Measurements from ENCODE around the gene AGFG2. TPM values are rescaled to one million over a fixed set of nuclear protein-coding genes. Genes with fewer than 3 reads are reported as not detected.

AGFG2 gene
- total RNA-seq, 1 donor from 2014 or later, result 6.2 TPM

GRCh38 chr7:100556541-100556940 lies 17.5 kb downstream of the AGFG2 start:
- no peaks in the 10 kb centered on the region for H4K20me1 ChIP-seq (ENCODE audit: insufficient read depth, low read length)
- no peaks in the 10 kb centered on the region for H3K9me3 Mint-ChIP-seq (ENCODE audit: unreplicated experiment)
- H3K4me1 ChIP-seq (ENCODE audit: insufficient read depth, low read length), result no peaks in the 10 kb centered on the region
- H3K27me3 Mint-ChIP-seq (ENCODE audit: low read depth, unreplicated experiment), result no peaks in the 10 kb centered on the region
- no peak overlapping the region for H3K4me3 Mint-ChIP-seq (ENCODE audit: unreplicated experiment)
- FAIRE-seq (no peak), DNase-seq (ENCODE audit: low read depth) (peak; percentile 49)
- H3K79me2 ChIP-seq (ENCODE audit: insufficient read depth, low read length), result no peaks in the 10 kb centered on the region
- H3K36me3 Mint-ChIP-seq (ENCODE audit: low read depth, unreplicated experiment), result peaks cover 4% of the 10 kb centered on the region
- H3K27ac Mint-ChIP-seq (ENCODE audit: unreplicated experiment), result no peak overlapping the region
- no peak overlapping the region for H2AFZ ChIP-seq (ENCODE audit: low read depth, low read length)
- no peak overlapping the region for H3K27ac ChIP-seq (ENCODE audit: low read depth, low read length)
- no peaks in the 10 kb centered on the region for H3K9me3 ChIP-seq (ENCODE audit: insufficient read depth, low read depth, low read length)
- H3K4me2 ChIP-seq (ENCODE audit: low read length), result no peak overlapping the region
- H3K4me1 Mint-ChIP-seq (ENCODE audit: low read depth, unreplicated experiment), result no peaks in the 10 kb centered on the region
- H3K9ac ChIP-seq (ENCODE audit: low read length), result no peak overlapping the region
- peaks cover 5% of the 10 kb centered on the region for H3K36me3 ChIP-seq (ENCODE audit: insufficient read depth, low read length)
- no peaks in the 10 kb centered on the region for H3K27me3 ChIP-seq (ENCODE audit: insufficient read depth, low read length)
- no peak overlapping the region for H3K4me3 ChIP-seq (ENCODE audit: insufficient read depth, low read depth, low read length)
- TF ChIP-seq CTCF (IDR thresholded peaks at IDR 0.05; ENCODE audit: insufficient read depth, low read depth, low read length) (no peak), EZH2 (IDR thresholded peaks at IDR 0.05; ENCODE audit: insufficient read depth, low read length) (no peak)

DNA sequence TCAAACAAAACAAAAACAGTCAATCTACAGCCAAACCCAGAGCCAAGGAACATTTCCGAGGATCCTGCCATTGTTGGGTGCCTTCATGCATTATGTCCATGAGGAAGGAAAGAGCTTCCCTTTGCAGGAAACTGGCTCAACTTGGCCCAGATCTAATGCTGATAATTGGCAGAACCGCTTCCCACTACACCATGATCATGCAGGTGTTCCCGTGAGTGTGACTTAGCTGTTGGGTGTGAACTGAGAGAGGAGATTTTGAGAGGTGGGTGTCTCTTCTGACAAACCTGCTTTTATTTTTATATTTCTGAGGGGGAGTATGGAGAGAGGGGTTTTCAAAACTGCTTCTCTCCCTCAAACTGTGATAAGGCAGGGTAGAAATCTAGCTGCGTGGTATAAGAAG lies 20.1 kb downstream of the AGFG2 start:
- H3K4me3 ChIP-seq (ENCODE audit: insufficient read depth, low read depth, low read length), result no peak overlapping the region
- Mint-ChIP-seq H3K4me3 (ENCODE audit: unreplicated experiment) (no peak overlapping the region), H3K27ac (ENCODE audit: unreplicated experiment) (no peak overlapping the region), H3K36me3 (ENCODE audit: low read depth, unreplicated experiment) (peaks cover 7% of the 10 kb centered on the region), H3K27me3 (ENCODE audit: low read depth, unreplicated experiment) (peaks cover 2% of the 10 kb centered on the region), H3K4me1 (ENCODE audit: low read depth, unreplicated experiment) (no peaks in the 10 kb centered on the region), H3K9me3 (ENCODE audit: unreplicated experiment) (no peaks in the 10 kb centered on the region)
- no peak overlapping the region for H3K27ac ChIP-seq (ENCODE audit: low read depth, low read length)
- peaks cover 2% of the 10 kb centered on the region for H3K36me3 ChIP-seq (ENCODE audit: insufficient read depth, low read length)
- no peaks in the 10 kb centered on the region for H3K9me3 ChIP-seq (ENCODE audit: insufficient read depth, low read depth, low read length)
- no peaks in the 10 kb centered on the region for H3K4me1 ChIP-seq (ENCODE audit: insufficient read depth, low read length)
- DNase-seq (ENCODE audit: low read depth), result no peak
- TF ChIP-seq CTCF (IDR thresholded peaks at IDR 0.05; ENCODE audit: insufficient read depth, low read depth, low read length) (no peak), EZH2 (IDR thresholded peaks at IDR 0.05; ENCODE audit: insufficient read depth, low read length) (no peak)
- no peak for FAIRE-seq
- no peaks in the 10 kb centered on the region for H3K27me3 ChIP-seq (ENCODE audit: insufficient read depth, low read length)
- no peak overlapping the region for H3K4me2 ChIP-seq (ENCODE audit: low read length)
- no peaks in the 10 kb centered on the region for H3K79me2 ChIP-seq (ENCODE audit: insufficient read depth, low read length)
- no peaks in the 10 kb centered on the region for H4K20me1 ChIP-seq (ENCODE audit: insufficient read depth, low read length)
- H3K9ac ChIP-seq (ENCODE audit: low read length), result no peak overlapping the region
- H2AFZ ChIP-seq (ENCODE audit: low read depth, low read length), result no peak overlapping the region

DNA sequence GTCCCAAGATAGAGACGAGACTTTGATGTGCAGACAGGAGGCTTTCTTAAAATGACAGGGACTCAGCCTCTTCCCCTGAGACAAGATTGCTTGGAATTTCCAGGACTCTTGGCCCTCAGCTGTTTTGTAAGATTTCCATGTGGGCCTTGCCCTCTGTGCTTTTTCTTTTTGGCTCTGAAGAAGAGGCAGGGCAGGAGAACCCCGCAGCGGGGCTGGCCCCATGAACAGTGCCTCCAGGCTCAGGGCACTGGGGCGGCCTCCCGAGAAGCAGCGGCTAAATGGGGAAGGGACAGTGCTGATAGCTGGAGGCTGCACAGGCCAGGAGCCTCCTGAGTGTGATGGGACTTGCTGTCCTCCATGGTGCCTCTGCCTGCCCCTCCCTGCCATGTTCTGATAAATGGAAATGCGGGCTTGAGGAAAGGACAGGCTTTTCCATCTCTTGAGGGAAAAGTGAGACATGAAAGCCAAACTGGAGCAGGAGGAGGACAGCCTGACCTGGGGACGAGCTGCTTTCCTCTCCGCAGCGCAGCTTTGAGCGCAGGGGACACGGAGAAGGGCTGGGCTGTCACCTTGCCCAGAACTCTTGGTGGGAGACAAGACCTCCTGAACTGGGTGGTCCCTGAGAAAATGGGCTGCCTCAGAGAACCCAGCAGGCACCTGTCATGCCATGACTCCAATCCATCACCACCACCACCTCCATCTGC lies 22.6 kb downstream of the AGFG2 start:
- Histone ChIP-seq H3K4me2 (ENCODE audit: low read length) (no peak overlapping the region), H3K4me1 (ENCODE audit: insufficient read depth, low read length) (no peaks in the 10 kb centered on the region), H3K27ac (ENCODE audit: low read depth, low read length) (no peak overlapping the region), H3K36me3 (ENCODE audit: insufficient read depth, low read length) (no peaks in the 10 kb centered on the region), H3K4me3 (ENCODE audit: insufficient read depth, low read depth, low read length) (no peak overlapping the region), H3K79me2 (ENCODE audit: insufficient read depth, low read length) (no peaks in the 10 kb centered on the region), H3K27me3 (ENCODE audit: insufficient read depth, low read length) (no peaks in the 10 kb centered on the region), H3K9ac (ENCODE audit: low read length) (no peak overlapping the region), H2AFZ (ENCODE audit: low read depth, low read length) (no peak overlapping the region), H4K20me1 (ENCODE audit: insufficient read depth, low read length) (no peaks in the 10 kb centered on the region), H3K9me3 (ENCODE audit: insufficient read depth, low read depth, low read length) (no peaks in the 10 kb centered on the region)
- no peaks in the 10 kb centered on the region for H3K4me1 Mint-ChIP-seq (ENCODE audit: low read depth, unreplicated experiment)
- TF ChIP-seq CTCF (IDR thresholded peaks at IDR 0.05; ENCODE audit: insufficient read depth, low read depth, low read length) (no peak), EZH2 (IDR thresholded peaks at IDR 0.05; ENCODE audit: insufficient read depth, low read length) (no peak)
- peaks cover 2% of the 10 kb centered on the region for H3K27me3 Mint-ChIP-seq (ENCODE audit: low read depth, unreplicated experiment)
- H3K4me3 Mint-ChIP-seq (ENCODE audit: unreplicated experiment), result no peak overlapping the region
- H3K36me3 Mint-ChIP-seq (ENCODE audit: low read depth, unreplicated experiment), result peaks cover 2% of the 10 kb centered on the region
- DNase-seq (ENCODE audit: low read depth) (no peak), FAIRE-seq (no peak)
- H3K9me3 Mint-ChIP-seq (ENCODE audit: unreplicated experiment), result no peaks in the 10 kb centered on the region
- H3K27ac Mint-ChIP-seq (ENCODE audit: unreplicated experiment), result no peak overlapping the region
